Activated naive CD8-positive, alpha-beta T cell treated with anti-CD3 and anti-CD28 coated beads, Interleukin-2, amount 50 U/mL, for 24 hours (primary cell): ENCODE data around the gene CCDC7.
"Not testable (repeated sequence)": the region's sequence is repeated elsewhere in the genome, so short reads cannot be mapped to it uniquely, and the experiment has no call there.

Experiments used
- ATAC-seq: fragments of 150-1000 bp; cut with Tn5 transposase; one replicate; pipeline ENCODE4 v1.10.0; 2021
- DNase-seq: peaks from one replicate; pipeline ENCODE4 v3.0.0; 2021
- H3K27ac Mint-ChIP-seq: one replicate; pipeline ENCODE4 v1.8.0; 2021; ENCODE audit warnings: mild to moderate bottlenecking, mixed read lengths
- H3K27me3 Mint-ChIP-seq: one replicate; pipeline ENCODE4 v1.8.0; 2021; ENCODE audit warnings: mixed read lengths
- H3K36me3 Mint-ChIP-seq: one replicate; pipeline ENCODE4 v1.8.0; 2021; ENCODE audit warnings: low read depth, mixed read lengths
- H3K4me1 Mint-ChIP-seq: one replicate; pipeline ENCODE4 v1.8.0; 2021; ENCODE audit warnings: mixed read lengths
- H3K4me3 Mint-ChIP-seq: one replicate; pipeline ENCODE4 v1.8.0; 2021; ENCODE audit warnings: mild to moderate bottlenecking, moderate library complexity, mixed read lengths
- H3K9me3 Mint-ChIP-seq: one replicate; pipeline ENCODE4 v1.8.0; 2021; ENCODE audit warnings: mixed read lengths

The CCDC7 gene

GRCh38 chr10:32445740-32446535 lies at the start of gene CCDC7:
Gene CCDC7 (plus strand): TSS chr10:32446140. CDS start chr10:32451643, 5,503 bp downstream.
- Mint-ChIP-seq H3K27me3 (no peaks in the 10 kb centered on the region), H3K36me3 (peaks cover 9% of the 10 kb centered on the region), H3K4me3 (peak within 1 kb of the TSS; percentile 98), H3K4me1 (peaks cover 15% of the 10 kb centered on the region), H3K27ac (peak within 1 kb of the TSS; percentile 98), H3K9me3 (no peaks in the 10 kb centered on the region)
- ATAC-seq (peak; percentile 99), DNase-seq (peak; percentile 83)

DNA sequence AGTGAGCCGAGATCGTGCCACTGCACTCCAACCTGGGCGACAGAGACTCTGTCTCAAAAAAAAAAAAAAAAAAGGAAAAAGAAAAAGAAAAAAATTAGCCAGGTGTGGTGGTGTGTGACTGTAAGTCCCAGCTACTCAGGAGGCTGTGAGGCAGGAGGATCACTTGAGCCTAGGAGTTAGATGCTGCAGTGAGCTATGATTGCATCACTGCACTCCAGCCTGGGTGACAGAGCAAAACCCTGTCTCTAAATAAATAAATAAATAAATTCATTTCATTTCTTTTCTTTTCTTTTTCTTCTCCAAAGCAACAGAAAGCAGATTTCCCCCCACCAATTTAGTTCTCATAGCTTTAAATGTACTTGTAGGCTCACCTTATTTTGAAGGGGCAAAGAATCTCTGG lies 48.8 kb upstream of the CCDC7 start:
- not testable (repeated sequence) for H3K4me3 Mint-ChIP-seq, DNase-seq, H3K27ac Mint-ChIP-seq, H3K27me3 Mint-ChIP-seq, H3K4me1 Mint-ChIP-seq, H3K9me3 Mint-ChIP-seq, ATAC-seq, H3K36me3 Mint-ChIP-seq

GRCh38 chr10:32399720-32400119 lies 46.2 kb upstream of the CCDC7 start:
- not testable (repeated sequence) for H3K27me3 Mint-ChIP-seq, H3K4me1 Mint-ChIP-seq, H3K27ac Mint-ChIP-seq, H3K36me3 Mint-ChIP-seq, DNase-seq, H3K9me3 Mint-ChIP-seq, H3K4me3 Mint-ChIP-seq, ATAC-seq

DNA sequence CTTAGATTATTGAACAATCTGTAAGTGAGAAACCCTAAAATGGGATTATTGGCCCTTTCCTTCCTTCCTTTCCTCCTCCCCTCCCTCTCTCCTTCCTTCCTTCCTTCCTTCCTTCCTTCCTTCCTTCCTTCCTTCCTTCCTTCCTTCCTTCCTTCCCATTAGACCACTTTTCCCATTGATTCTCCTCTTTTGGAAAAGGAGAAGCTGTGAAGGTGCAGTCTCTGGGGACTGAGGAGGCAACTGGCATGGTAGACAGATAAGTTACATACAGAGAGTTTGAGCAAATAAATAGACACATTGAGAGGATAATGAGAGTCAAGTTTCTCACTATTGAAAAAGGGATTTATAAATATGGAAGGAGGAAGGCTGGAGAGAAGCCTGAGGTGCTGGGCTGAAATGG lies 45.0 kb upstream of the CCDC7 start:
- Mint-ChIP-seq H3K4me1 (no peaks in the 10 kb centered on the region), H3K27me3 (no peaks in the 10 kb centered on the region), H3K4me3 (no peak overlapping the region), H3K27ac (no peak overlapping the region), H3K36me3 (no peaks in the 10 kb centered on the region), H3K9me3 (peaks cover 5% of the 10 kb centered on the region)
- DNase-seq (no peak), ATAC-seq (no peak)

DNA sequence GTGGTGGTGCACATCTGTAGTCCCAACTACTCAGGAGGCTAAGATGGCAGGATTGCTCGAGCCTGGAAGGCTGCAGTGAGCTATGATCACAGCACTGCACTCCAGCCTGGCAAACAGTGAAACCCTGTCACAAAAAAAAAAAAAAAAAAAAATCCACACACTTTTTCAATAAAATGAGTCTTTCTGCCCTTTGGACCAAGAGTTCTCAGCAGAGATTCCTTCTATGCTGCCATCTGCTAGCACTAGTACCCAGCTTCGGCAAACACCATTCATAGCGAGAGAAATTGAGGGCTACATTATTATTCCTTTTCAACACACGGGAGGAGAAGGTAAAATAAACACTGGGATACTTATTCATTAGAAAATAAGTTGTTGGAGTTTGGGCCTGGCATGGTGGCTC lies 43.4 kb upstream of the CCDC7 start:
- Mint-ChIP-seq H3K27me3 (no peaks in the 10 kb centered on the region), H3K9me3 (peaks cover 5% of the 10 kb centered on the region), H3K27ac (no peak overlapping the region), H3K36me3 (no peaks in the 10 kb centered on the region), H3K4me1 (no peaks in the 10 kb centered on the region), H3K4me3 (no peak overlapping the region)
- no peak for ATAC-seq
- no peak for DNase-seq

- H3K9me3 Mint-ChIP-seq = peaks cover 5% of the 10 kb centered on the region
- no peak for DNase-seq
- no peaks in the 10 kb centered on the region for H3K27me3 Mint-ChIP-seq
- ATAC-seq = no peak
- no peak overlapping the region for H3K27ac Mint-ChIP-seq
- no peaks in the 10 kb centered on the region for H3K36me3 Mint-ChIP-seq
- no peak overlapping the region for H3K4me3 Mint-ChIP-seq
- no peaks in the 10 kb centered on the region for H3K4me1 Mint-ChIP-seq
These were observed 42.8 kb upstream of the CCDC7 start for GRCh38 chr10:32403091-32403490.

DNA sequence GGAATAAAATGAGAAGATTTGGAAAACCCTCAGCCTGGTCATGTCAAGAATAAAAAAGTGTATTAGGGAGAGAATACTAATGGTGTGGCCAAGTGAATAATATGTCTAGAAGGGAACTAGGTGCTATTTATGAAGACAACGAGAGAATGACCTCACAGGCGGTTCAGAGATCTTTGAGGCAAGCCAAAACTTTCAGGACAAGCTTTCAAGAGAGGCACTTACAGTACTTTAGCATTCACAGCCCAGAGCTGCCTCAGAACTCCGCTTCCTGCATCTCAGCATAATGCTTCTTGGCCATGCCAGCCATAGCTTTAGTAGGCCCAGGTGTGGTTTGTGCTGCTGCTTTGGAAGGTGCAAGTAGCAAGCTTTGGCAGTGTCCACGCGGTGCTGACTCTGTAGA lies 37.2 kb upstream of the CCDC7 start:
- Mint-ChIP-seq H3K27ac (no peak overlapping the region), H3K4me1 (peaks cover 10% of the 10 kb centered on the region), H3K9me3 (peaks cover 5% of the 10 kb centered on the region), H3K4me3 (no peak overlapping the region), H3K36me3 (no peaks in the 10 kb centered on the region), H3K27me3 (no peaks in the 10 kb centered on the region)
- ATAC-seq (no peak), DNase-seq (no peak)

DNA sequence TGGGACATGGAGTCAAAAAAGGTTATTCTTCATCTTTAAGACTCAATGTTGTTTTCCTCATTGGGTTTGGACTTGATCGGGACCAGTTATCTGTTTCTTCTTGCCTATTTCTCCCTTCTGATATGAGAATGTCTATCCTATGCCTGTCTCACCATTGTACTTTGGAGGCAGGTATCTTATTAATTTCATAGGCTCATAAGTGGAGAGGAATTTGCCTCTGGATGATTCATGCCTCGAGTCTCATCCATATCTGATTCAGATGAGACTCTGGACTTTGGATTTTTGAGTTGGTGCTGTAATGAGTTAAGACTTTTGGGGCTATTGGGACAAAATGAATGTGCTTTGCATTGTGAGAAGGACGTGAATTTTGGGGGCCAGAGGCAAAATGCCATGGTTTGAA lies 36.2 kb upstream of the CCDC7 start:
- peaks cover 5% of the 10 kb centered on the region for H3K9me3 Mint-ChIP-seq
- ATAC-seq (no peak), DNase-seq (no peak)
- no peaks in the 10 kb centered on the region for H3K27me3 Mint-ChIP-seq
- no peak overlapping the region for H3K4me3 Mint-ChIP-seq
- H3K36me3 Mint-ChIP-seq = no peaks in the 10 kb centered on the region
- no peak overlapping the region for H3K27ac Mint-ChIP-seq
- peaks cover 18% of the 10 kb centered on the region for H3K4me1 Mint-ChIP-seq

GRCh38 chr10:32410569-32410968 lies 35.4 kb upstream of the CCDC7 start:
- H3K4me3 Mint-ChIP-seq = no peak overlapping the region
- ATAC-seq = no peak
- peaks cover 18% of the 10 kb centered on the region for H3K4me1 Mint-ChIP-seq
- no peaks in the 10 kb centered on the region for H3K36me3 Mint-ChIP-seq
- H3K27me3 Mint-ChIP-seq = no peaks in the 10 kb centered on the region
- H3K9me3 Mint-ChIP-seq = peaks cover 4% of the 10 kb centered on the region
- DNase-seq = no peak
- no peak overlapping the region for H3K27ac Mint-ChIP-seq

- no peaks in the 10 kb centered on the region for H3K27me3 Mint-ChIP-seq
- H3K4me1 Mint-ChIP-seq = peaks cover 18% of the 10 kb centered on the region
- ATAC-seq = no peak
- no peaks in the 10 kb centered on the region for H3K36me3 Mint-ChIP-seq
- no peak overlapping the region for H3K4me3 Mint-ChIP-seq
- no peak overlapping the region for H3K27ac Mint-ChIP-seq
- H3K9me3 Mint-ChIP-seq = no peaks in the 10 kb centered on the region
- no peak for DNase-seq
These were observed 34.0 kb upstream of the CCDC7 start for GRCh38 chr10:32411797-32412498.

DNA sequence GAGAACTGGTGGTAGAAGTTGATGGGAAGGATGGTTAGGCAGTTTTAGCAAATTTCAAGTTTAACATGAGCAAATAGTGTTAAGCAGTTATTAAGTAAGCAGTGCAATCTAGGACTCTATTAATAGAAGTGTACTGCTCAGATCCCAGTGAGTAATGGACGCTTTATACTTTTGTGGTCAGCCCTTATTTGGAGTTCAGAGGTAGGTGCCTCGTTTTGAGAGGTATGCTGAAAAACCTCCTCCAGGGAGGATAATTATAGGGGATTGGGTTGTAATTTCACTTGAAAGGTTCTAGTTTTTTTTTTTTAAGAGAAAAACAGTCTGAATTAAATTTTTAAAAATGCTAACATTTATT lies 33.5 kb upstream of the CCDC7 start:
- Mint-ChIP-seq H3K36me3 (no peaks in the 10 kb centered on the region), H3K27ac (no peak overlapping the region), H3K4me3 (no peak overlapping the region), H3K27me3 (no peaks in the 10 kb centered on the region), H3K9me3 (no peaks in the 10 kb centered on the region), H3K4me1 (peaks cover 18% of the 10 kb centered on the region)
- no peak for ATAC-seq
- no peak for DNase-seq

GRCh38 chr10:32413513-32413912 lies 32.4 kb upstream of the CCDC7 start:
- Mint-ChIP-seq H3K36me3 (no peaks in the 10 kb centered on the region), H3K9me3 (no peaks in the 10 kb centered on the region)

GRCh38 chr10:32415361-32415760 lies 30.6 kb upstream of the CCDC7 start:
- Mint-ChIP-seq H3K27me3 (no peaks in the 10 kb centered on the region), H3K4me3 (no peak overlapping the region), H3K4me1 (peaks cover 18% of the 10 kb centered on the region), H3K36me3 (no peaks in the 10 kb centered on the region), H3K27ac (no peak overlapping the region), H3K9me3 (no peaks in the 10 kb centered on the region)
- ATAC-seq (no peak), DNase-seq (no peak)

More at GRCh38 chr10:32413513-32413912, 32.4 kb upstream of the CCDC7 start:
- Mint-ChIP-seq H3K4me1 (peaks cover 18% of the 10 kb centered on the region), H3K27ac (peak overlapping the region; percentile 18), H3K4me3 (peak overlapping the region; percentile 2), H3K27me3 (no peaks in the 10 kb centered on the region)
- DNase-seq = peak; percentile 52
- peak; percentile 99 for ATAC-seq

GRCh38 chr10:32417911-32418547 lies 27.9 kb upstream of the CCDC7 start:
- H3K9me3 Mint-ChIP-seq = no peaks in the 10 kb centered on the region
- no peak for ATAC-seq

DNA sequence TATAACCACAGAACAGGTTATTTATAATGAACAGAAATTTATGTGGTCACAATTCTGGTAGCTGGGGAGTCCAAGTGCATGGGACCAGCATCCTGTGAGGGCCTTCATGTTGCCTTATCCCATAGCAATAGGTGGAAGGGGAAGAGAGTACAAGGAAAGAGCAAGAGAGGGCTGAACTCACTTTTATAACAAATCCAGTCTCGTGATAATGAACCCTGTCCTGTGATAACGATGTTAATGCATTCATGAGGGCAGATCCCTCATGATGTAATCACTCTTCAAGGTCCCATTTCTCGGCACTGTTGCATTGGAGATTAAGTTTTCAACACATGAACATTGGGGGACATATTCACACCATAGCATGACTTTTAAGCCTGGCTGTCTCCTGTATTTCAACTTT lies 27.4 kb upstream of the CCDC7 start:
- Mint-ChIP-seq H3K36me3 (no peaks in the 10 kb centered on the region), H3K4me1 (peaks cover 9% of the 10 kb centered on the region), H3K9me3 (no peaks in the 10 kb centered on the region), H3K4me3 (no peak overlapping the region), H3K27me3 (no peaks in the 10 kb centered on the region), H3K27ac (no peak overlapping the region)
- ATAC-seq (no peak), DNase-seq (no peak)

More at GRCh38 chr10:32417911-32418547, 27.9 kb upstream of the CCDC7 start:
- Mint-ChIP-seq H3K4me1 (peaks cover 14% of the 10 kb centered on the region), H3K27ac (no peak overlapping the region), H3K4me3 (no peak overlapping the region), H3K27me3 (no peaks in the 10 kb centered on the region), H3K36me3 (no peaks in the 10 kb centered on the region)
- no peak for DNase-seq
